ENCODE measurements around the gene SMOC2. TPM values are rescaled to one million over a fixed set of nuclear protein-coding genes. Genes with fewer than 3 reads are reported as not detected.

The SMOC2 gene
- polyA plus RNA-seq, 2 of the 4 experiments (the other 2 are of a cell fraction) = not detected

DNA sequence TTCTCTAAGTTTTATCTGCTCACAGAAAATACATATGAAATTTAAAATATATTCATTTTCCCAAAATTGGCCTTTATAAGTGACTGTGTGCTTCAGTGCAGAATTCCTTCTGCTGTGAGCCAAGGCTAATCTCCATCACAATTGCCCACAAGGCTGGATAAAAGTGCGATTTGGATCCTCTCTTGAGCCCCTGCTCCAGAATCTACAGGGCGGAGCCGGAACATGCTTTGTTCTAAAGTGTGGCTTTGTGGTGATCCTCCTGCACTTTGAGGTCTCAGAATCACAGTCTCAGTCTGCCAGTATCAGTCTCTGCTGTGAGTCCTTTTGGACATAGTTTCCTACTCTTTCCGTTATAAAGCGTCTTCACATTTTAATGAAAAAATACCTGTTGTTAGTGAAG, 28.9 kb downstream of the SMOC2 start:
- no peak overlapping the region for H3K27ac ChIP-seq
- peaks cover 2% of the 10 kb centered on the region; the same call in 1 of the 3 replicates for H3K9me3 ChIP-seq
- no peak for TF ChIP-seq NFE2L2 (conservative IDR thresholded peaks at IDR 0.05; ENCODE audit: low read length)
- no peak for TF ChIP-seq BHLHE40 (IDR thresholded peaks at IDR 0.05; ENCODE audit: low read depth, low read length)
- no peak for TF ChIP-seq HOXB5 (CRISPR knock-in tag; IDR thresholded peaks at IDR 0.05)
- no peak for TF ChIP-seq HOXB13 (CRISPR knock-in tag; IDR thresholded peaks at IDR 0.05; ENCODE audit: low read depth)
- no peak for TF ChIP-seq GATA3 (IDR thresholded peaks at IDR 0.05; ENCODE audit: borderline replicate concordance)
- no peak for TF ChIP-seq TP53 (CRISPR knock-in tag; IDR thresholded peaks at IDR 0.05)
- TF ChIP-seq FOSB (CRISPR knock-in tag; IDR thresholded peaks at IDR 0.05) = no peak
- no peak for TF ChIP-seq SREBF2 (IDR thresholded peaks at IDR 0.05)
- TF ChIP-seq NR3C1 (IDR thresholded peaks at IDR 0.05) = no peak
- TF ChIP-seq, protein P1, sequence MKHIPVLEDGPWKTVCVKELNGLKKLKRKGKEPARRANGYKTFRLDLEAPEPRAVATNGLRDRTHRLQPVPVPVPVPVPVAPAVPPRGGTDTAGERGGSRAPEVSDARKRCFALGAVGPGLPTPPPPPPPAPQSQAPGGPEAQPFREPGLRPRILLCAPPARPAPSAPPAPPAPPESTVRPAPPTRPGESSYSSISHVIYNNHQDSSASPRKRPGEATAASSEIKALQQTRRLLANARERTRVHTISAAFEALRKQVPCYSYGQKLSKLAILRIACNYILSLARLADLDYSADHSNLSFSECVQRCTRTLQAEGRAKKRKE (CRISPR knock-in tag; IDR thresholded peaks at IDR 0.05; ENCODE audit: low read depth) = no peak
- TF ChIP-seq ZNF302 (CRISPR knock-in tag; IDR thresholded peaks at IDR 0.05) = no peak
- no peak for TF ChIP-seq HEYL (CRISPR knock-in tag; IDR thresholded peaks at IDR 0.05)
- TF ChIP-seq, protein P2, sequence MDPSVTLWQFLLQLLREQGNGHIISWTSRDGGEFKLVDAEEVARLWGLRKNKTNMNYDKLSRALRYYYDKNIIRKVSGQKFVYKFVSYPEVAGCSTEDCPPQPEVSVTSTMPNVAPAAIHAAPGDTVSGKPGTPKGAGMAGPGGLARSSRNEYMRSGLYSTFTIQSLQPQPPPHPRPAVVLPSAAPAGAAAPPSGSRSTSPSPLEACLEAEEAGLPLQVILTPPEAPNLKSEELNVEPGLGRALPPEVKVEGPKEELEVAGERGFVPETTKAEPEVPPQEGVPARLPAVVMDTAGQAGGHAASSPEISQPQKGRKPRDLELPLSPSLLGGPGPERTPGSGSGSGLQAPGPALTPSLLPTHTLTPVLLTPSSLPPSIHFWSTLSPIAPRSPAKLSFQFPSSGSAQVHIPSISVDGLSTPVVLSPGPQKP (IDR thresholded peaks at IDR 0.05; ENCODE audit: low read depth, low read length) = no peak
- no peak for TF ChIP-seq ESRRA (IDR thresholded peaks at IDR 0.05; ENCODE audit: borderline replicate concordance, low read length)
- no peak for TF ChIP-seq RCOR1 (IDR thresholded peaks at IDR 0.05; ENCODE audit: low read depth, low read length)
- TF ChIP-seq, protein P3, sequence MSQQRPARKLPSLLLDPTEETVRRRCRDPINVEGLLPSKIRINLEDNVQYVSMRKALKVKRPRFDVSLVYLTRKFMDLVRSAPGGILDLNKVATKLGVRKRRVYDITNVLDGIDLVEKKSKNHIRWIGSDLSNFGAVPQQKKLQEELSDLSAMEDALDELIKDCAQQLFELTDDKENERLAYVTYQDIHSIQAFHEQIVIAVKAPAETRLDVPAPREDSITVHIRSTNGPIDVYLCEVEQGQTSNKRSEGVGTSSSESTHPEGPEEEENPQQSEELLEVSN (IDR thresholded peaks at IDR 0.05; ENCODE audit: borderline replicate concordance, low read depth) = no peak
- TF ChIP-seq POLR2AphosphoS2 (conservative IDR thresholded peaks at IDR 0.05; ENCODE audit: low read length) = no peak
- TF ChIP-seq TFCP2L1 (CRISPR knock-in tag; IDR thresholded peaks at IDR 0.05) = no peak
- no peak for TF ChIP-seq EP300 (IDR thresholded peaks at IDR 0.05)
- TF ChIP-seq, protein P4, sequence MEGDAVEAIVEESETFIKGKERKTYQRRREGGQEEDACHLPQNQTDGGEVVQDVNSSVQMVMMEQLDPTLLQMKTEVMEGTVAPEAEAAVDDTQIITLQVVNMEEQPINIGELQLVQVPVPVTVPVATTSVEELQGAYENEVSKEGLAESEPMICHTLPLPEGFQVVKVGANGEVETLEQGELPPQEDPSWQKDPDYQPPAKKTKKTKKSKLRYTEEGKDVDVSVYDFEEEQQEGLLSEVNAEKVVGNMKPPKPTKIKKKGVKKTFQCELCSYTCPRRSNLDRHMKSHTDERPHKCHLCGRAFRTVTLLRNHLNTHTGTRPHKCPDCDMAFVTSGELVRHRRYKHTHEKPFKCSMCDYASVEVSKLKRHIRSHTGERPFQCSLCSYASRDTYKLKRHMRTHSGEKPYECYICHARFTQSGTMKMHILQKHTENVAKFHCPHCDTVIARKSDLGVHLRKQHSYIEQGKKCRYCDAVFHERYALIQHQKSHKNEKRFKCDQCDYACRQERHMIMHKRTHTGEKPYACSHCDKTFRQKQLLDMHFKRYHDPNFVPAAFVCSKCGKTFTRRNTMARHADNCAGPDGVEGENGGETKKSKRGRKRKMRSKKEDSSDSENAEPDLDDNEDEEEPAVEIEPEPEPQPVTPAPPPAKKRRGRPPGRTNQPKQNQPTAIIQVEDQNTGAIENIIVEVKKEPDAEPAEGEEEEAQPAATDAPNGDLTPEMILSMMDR (IDR thresholded peaks at IDR 0.05) = no peak
- no peak overlapping the region for H3K4me2 ChIP-seq
- H3K4me1 ChIP-seq = no peaks in the 10 kb centered on the region
- no peak for FAIRE-seq
- POLR2A ChIA-PET = no interaction called here
- DNase-seq (ENCODE audit: low read depth in 1 of 2, low spot score in 1 of 2) = no peak
- WGBS (ENCODE audit: missing lambda C conversion rate) = 62% methylated on average over 5 of the region's 5 CpGs
- no peak overlapping the region for H3K4me3 ChIP-seq
- ATAC-seq = no peak
- CTCF ChIA-PET = no interaction called here

DNA sequence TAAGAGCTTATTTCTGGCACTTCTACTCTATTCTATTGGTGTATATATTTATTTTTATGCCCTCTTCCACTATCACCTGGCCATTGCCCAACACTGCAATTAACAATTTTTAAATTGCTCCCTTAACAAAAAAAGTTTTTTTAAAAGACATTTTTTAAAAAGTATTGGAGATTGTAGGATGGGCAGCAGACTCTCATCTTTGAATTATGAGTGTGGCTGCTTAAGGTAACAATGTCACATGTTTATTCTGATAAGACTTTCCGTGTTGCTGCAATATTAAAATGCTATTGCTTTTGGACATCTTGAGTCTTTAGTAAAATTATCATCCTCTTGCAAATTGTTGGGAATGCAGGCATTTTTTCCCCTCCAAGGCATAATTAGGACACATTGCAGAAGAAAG, 31.4 kb downstream of the SMOC2 start:
- CTCF ChIA-PET = no interaction called here
- ATAC-seq (no peak), DNase-seq (ENCODE audit: low read depth in 1 of 2, low spot score in 1 of 2) (no peak), FAIRE-seq (no peak)
- no peak overlapping the region for H3K27ac ChIP-seq
- TF ChIP-seq SMC3 (IDR thresholded peaks at IDR 0.05) = no peak
- TF ChIP-seq, protein P1 (CRISPR knock-in tag; IDR thresholded peaks at IDR 0.05; ENCODE audit: low read depth) = no peak
- no peak for TF ChIP-seq HOXA7 (CRISPR knock-in tag; IDR thresholded peaks at IDR 0.05)
- TF ChIP-seq HDAC2 (IDR thresholded peaks at IDR 0.05) = no peak
- no peak for TF ChIP-seq ESRRA (IDR thresholded peaks at IDR 0.05; ENCODE audit: borderline replicate concordance, low read length)
- TF ChIP-seq HEYL (CRISPR knock-in tag; IDR thresholded peaks at IDR 0.05) = no peak
- TF ChIP-seq, protein P5, sequence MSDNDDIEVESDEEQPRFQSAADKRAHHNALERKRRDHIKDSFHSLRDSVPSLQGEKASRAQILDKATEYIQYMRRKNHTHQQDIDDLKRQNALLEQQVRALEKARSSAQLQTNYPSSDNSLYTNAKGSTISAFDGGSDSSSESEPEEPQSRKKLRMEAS (IDR thresholded peaks at IDR 0.05) = no peak
- TF ChIP-seq, protein P6, sequence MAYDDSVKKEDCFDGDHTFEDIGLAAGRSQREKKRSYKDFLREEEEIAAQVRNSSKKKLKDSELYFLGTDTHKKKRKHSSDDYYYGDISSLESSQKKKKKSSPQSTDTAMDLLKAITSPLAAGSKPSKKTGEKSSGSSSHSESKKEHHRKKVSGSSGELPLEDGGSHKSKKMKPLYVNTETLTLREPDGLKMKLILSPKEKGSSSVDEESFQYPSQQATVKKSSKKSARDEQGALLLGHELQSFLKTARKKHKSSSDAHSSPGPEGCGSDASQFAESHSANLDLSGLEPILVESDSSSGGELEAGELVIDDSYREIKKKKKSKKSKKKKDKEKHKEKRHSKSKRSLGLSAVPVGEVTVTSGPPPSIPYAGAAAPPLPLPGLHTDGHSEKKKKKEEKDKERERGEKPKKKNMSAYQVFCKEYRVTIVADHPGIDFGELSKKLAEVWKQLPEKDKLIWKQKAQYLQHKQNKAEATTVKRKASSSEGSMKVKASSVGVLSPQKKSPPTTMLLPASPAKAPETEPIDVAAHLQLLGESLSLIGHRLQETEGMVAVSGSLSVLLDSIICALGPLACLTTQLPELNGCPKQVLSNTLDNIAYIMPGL (CRISPR knock-in tag; IDR thresholded peaks at IDR 0.05; ENCODE audit: borderline replicate concordance) = no peak
- no peak for TF ChIP-seq FOSB (CRISPR knock-in tag; IDR thresholded peaks at IDR 0.05)
- TF ChIP-seq, protein P7, sequence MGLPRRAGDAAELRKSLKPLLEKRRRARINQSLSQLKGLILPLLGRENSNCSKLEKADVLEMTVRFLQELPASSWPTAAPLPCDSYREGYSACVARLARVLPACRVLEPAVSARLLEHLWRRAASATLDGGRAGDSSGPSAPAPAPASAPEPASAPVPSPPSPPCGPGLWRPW (IDR thresholded peaks at IDR 0.05) = no peak
- no peak for TF ChIP-seq NFE2L2 (conservative IDR thresholded peaks at IDR 0.05; ENCODE audit: low read length)
- TF ChIP-seq CHD2 (IDR thresholded peaks at IDR 0.05; ENCODE audit: low read length, partially characterized antibody) = no peak
- TF ChIP-seq EHMT2 (IDR thresholded peaks at IDR 0.05; ENCODE audit: low read depth) = no peak
- no peak for TF ChIP-seq HOXB13 (CRISPR knock-in tag; IDR thresholded peaks at IDR 0.05; ENCODE audit: low read depth)
- TF ChIP-seq RARB (CRISPR knock-in tag; IDR thresholded peaks at IDR 0.05) = no peak
- no peak for TF ChIP-seq POLR2A (IDR thresholded peaks at IDR 0.05; ENCODE audit: low read length)
- no peak for TF ChIP-seq NPAS2 (CRISPR knock-in tag; IDR thresholded peaks at IDR 0.05; ENCODE audit: borderline replicate concordance)
- TF ChIP-seq MAFK (IDR thresholded peaks at IDR 0.05; ENCODE audit: partially characterized antibody) = no peak
- 0% methylated on average over 1 of the region's 1 CpG for WGBS (ENCODE audit: missing lambda C conversion rate)
- no peaks in the 10 kb centered on the region for H3K4me1 ChIP-seq
- H3K4me2 ChIP-seq = no peak overlapping the region
- peaks cover 2% of the 10 kb centered on the region; the same call in 1 of the 3 replicates for H3K9me3 ChIP-seq
- no peak overlapping the region for H3K4me3 ChIP-seq
- POLR2A ChIA-PET = no interaction called here

Data from A549 (cell line).